KMS-11 (cell line): ENCODE measurements around the gene TIAM1.

Source experiments
- H2AFZ ChIP-seq: fragments of 200-600 bp; sonication (generic); 2 replicates; pipeline ENCODE4 v1.6.1; 2016; ENCODE audit warnings: antibody characterized with exemption, mixed run types, low read depth
- H3K27ac ChIP-seq: fragments of 200-600 bp; sonication (generic); 2 replicates; pipeline ENCODE4 v1.6.1; 2016; ENCODE audit warnings: mild to moderate bottlenecking, mixed run types
- H3K27me3 ChIP-seq: fragments of 200-600 bp; sonication (generic); 2 replicates; pipeline ENCODE4 v1.6.1; 2017; ENCODE audit warnings: mild to moderate bottlenecking, low read depth, mixed run types, moderate library complexity; ENCODE audit not compliant: insufficient read depth
- H3K36me3 ChIP-seq: fragments of 200-600 bp; sonication (generic); 2 replicates; pipeline ENCODE4 v1.6.1; 2017; ENCODE audit warnings: mild to moderate bottlenecking, mixed run types; ENCODE audit not compliant: insufficient read depth
- H3K4me1 ChIP-seq: fragments of 200-600 bp; sonication (generic); 2 replicates; pipeline ENCODE4 v1.6.1; 2016; ENCODE audit warnings: mild to moderate bottlenecking, low read depth, mixed run types; ENCODE audit not compliant: poor library complexity, severe bottlenecking
- H3K4me2 ChIP-seq: fragments of 200-600 bp; sonication (generic); 2 replicates; pipeline ENCODE4 v1.7.0; 2016; ENCODE audit warnings: mild to moderate bottlenecking, mixed run types
- H3K4me3 ChIP-seq: fragments of 200-600 bp; sonication (generic); IDR thresholded peaks from 2 replicates; pipeline ENCODE4 v1.6.1; 2017; ENCODE audit warnings: low read depth, low read length, mixed read lengths; ENCODE audit not compliant: insufficient read depth
- H3K79me2 ChIP-seq: fragments of 200-600 bp; sonication (generic); 2 replicates; pipeline ENCODE4 v1.6.1; 2016; ENCODE audit warnings: low read depth, mixed run types; ENCODE audit not compliant: insufficient read depth
- H3K9ac ChIP-seq: fragments of 200-600 bp; sonication (generic); 2 replicates; pipeline ENCODE4 v1.6.1; 2016; ENCODE audit warnings: mild to moderate bottlenecking, mixed run types
- H4K20me1 ChIP-seq: fragments of 200-600 bp; sonication (generic); 2 replicates; pipeline ENCODE4 v1.6.1; 2016; ENCODE audit warnings: mild to moderate bottlenecking, mixed run types; ENCODE audit not compliant: insufficient read depth
- TF ChIP-seq, protein P1 (sequence below): fragments of 200-600 bp; sonication (generic); conservative IDR thresholded peaks from 2 replicates; pipeline ENCODE4 v1.6.1; 2017; ENCODE audit warnings: low read depth, mild to moderate bottlenecking, antibody characterized with exemption, low read length, moderate library complexity, mixed read lengths

The TIAM1 gene

DNA sequence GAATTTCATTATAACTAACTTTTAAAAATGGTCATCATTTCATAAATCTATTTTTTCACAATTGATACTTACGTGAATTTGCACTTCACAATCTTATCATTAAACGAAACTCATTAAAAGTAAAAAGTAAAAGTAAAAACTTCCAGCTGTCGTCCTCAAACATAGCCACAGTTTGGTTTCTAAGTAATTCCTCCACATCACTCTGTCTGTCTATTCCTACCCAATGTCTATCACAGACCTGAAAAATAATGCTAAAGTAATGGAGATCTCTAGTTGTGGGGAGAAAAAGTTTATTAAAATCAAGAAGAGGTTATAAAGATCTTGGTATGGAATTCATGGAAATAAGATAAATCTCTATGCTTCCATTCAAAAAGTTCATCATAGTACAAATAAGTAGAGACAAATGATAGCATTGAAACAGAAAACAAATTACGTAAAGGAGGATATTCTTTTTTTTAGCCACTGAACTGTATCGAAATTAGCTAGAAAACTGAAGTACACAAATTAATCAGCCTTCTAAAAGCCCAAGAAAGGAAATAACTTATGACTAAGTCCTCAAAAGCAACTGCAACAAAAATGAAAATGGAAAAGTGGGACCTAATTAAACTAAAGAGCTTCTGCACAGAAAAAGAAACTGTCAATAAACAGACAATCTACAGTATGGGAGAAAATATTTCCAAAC lies 148.6 kb downstream of the TIAM1 start:
- no peak overlapping the region for H3K4me2 ChIP-seq
- peaks cover 3% of the 10 kb centered on the region for H3K4me1 ChIP-seq
- H3K9ac ChIP-seq, result no peak overlapping the region
- H4K20me1 ChIP-seq, result no peaks in the 10 kb centered on the region
- no peaks in the 10 kb centered on the region for H3K36me3 ChIP-seq
- H3K27me3 ChIP-seq, result no peaks in the 10 kb centered on the region
- no peak overlapping the region for H3K27ac ChIP-seq
- TF ChIP-seq, protein P1, sequence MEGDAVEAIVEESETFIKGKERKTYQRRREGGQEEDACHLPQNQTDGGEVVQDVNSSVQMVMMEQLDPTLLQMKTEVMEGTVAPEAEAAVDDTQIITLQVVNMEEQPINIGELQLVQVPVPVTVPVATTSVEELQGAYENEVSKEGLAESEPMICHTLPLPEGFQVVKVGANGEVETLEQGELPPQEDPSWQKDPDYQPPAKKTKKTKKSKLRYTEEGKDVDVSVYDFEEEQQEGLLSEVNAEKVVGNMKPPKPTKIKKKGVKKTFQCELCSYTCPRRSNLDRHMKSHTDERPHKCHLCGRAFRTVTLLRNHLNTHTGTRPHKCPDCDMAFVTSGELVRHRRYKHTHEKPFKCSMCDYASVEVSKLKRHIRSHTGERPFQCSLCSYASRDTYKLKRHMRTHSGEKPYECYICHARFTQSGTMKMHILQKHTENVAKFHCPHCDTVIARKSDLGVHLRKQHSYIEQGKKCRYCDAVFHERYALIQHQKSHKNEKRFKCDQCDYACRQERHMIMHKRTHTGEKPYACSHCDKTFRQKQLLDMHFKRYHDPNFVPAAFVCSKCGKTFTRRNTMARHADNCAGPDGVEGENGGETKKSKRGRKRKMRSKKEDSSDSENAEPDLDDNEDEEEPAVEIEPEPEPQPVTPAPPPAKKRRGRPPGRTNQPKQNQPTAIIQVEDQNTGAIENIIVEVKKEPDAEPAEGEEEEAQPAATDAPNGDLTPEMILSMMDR, result no peak
- H3K4me3 ChIP-seq, result no peak overlapping the region
- no peaks in the 10 kb centered on the region for H3K79me2 ChIP-seq
- no peak overlapping the region for H2AFZ ChIP-seq

DNA sequence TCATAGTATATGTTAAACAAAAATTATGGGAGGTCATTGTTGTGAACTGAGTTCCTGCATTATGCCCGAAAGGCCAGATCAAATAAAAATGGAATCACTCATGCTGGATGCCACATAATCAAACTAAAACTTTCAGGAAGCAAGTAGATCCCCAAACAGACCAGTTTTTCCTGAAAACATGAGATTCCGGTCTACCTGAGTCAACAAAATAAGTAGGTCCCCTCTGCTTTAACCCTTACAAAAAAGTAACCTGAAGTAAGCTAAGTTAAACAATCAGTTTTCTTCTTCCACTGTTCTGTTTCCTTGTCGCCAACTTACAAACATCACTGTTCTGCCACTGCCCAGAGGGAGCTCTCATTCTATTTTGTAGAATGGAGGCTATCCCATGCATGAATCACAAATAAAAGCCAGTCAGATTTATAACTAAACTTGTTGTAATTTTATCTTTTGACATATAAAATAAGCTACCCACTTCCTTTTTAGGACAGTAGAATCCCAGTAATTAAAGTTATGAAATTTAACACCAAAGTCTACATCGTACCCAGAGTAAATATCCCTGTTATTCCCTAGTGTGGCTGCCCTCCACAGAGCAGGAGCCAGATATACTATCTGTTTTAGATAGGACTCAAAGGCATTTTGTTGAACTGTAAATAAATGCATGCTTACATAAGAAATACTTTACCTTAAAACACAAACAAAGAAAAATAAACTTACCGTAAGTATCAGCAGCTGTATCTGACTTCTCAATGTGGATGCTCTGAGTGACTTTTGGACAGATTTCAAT lies 149.4 kb downstream of the TIAM1 start:
- Histone ChIP-seq H3K4me1 (peaks cover 3% of the 10 kb centered on the region), H3K4me3 (no peak overlapping the region), H3K36me3 (no peaks in the 10 kb centered on the region), H3K9ac (no peak overlapping the region), H2AFZ (no peak overlapping the region), H3K27ac (no peak overlapping the region), H3K79me2 (no peaks in the 10 kb centered on the region), H3K4me2 (no peak overlapping the region), H4K20me1 (no peaks in the 10 kb centered on the region), H3K27me3 (no peaks in the 10 kb centered on the region)
- TF ChIP-seq, protein P1, result no peak

DNA sequence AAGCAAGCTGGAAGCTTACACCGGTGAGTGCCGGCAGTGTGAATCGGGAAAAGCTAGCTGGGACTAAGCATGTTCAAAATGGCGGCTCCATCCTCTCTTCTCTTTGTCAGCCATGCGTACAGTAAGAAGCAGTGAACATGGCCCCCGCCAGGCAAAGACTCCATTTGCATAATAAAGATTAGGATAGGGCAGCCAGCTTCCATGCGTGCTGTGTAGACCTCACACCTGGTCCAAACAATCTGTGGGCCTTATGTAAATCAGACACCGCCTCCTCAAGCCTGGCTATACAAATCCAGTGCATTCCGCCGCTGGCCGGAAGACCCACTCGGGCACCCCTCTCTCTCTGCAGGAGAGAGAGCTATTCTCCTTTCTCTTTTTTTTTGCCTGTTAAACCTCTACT lies 150.3 kb downstream of the TIAM1 start:
- Histone ChIP-seq H3K4me2 (no peak overlapping the region), H3K9ac (no peak overlapping the region), H3K4me3 (no peak overlapping the region), H3K27ac (no peak overlapping the region), H2AFZ (no peak overlapping the region), H3K4me1 (peaks cover 3% of the 10 kb centered on the region), H3K79me2 (no peaks in the 10 kb centered on the region), H4K20me1 (no peaks in the 10 kb centered on the region), H3K27me3 (no peaks in the 10 kb centered on the region), H3K36me3 (no peaks in the 10 kb centered on the region)
- TF ChIP-seq, protein P1, result no peak

DNA sequence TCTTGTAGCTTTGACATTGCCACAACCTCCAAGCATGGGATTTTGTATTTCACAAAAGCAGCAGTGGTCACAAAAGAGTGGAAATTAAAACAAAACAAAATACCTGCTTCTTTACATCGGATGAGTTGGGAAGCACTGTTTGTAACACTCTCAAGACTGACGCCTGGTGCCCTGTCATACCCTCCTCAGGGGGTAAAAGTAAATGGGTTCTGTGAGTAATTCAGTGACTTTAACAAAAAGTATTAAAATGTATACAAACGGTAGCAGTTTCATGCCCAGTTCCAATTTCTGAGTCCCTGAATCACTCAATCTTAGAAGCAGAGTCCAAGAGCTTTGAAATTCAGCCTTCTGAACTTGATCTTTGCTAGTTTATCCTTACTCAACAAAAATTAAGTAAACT lies 152.5 kb downstream of the TIAM1 start:
- Histone ChIP-seq H3K27ac (no peak overlapping the region), H3K27me3 (0 out of 2 replicates have a peak, but pooled peaks cover 4% of the 10 kb centered on the region), H3K36me3 (no peaks in the 10 kb centered on the region), H3K9ac (no peak overlapping the region), H4K20me1 (no peaks in the 10 kb centered on the region), H3K79me2 (no peaks in the 10 kb centered on the region), H3K4me1 (no peaks in the 10 kb centered on the region), H3K4me3 (no peak overlapping the region), H3K4me2 (no peak overlapping the region), H2AFZ (no peak overlapping the region)
- TF ChIP-seq, protein P1, result no peak
